T-cell (primary cell): Measurements from ENCODE around the gene PRKCI. TPM values are rescaled to one million over a fixed set of nuclear protein-coding genes. Genes with fewer than 3 reads are reported as not detected.
A peak's percentile ranks its signal among the peaks of the same experiment; 100 is the strongest.
"Not testable (repeated sequence)": the region's sequence is repeated elsewhere in the genome, so short reads cannot be mapped to it uniquely, and the experiment has no call there.

ENCODE experiments used
- ATAC-seq, 4 experiments: fragments of 200-7000 bp in 3 of 4; fragments of 150-1000 bp in 1 of 4; cut with Tn5 transposase; replicated peaks in 1 of 4; 1 replicate in 3 of 4; 2 replicates in 1 of 4; pipeline ENCODE4 v1.10.0; 2021; ENCODE audit warnings: moderate library complexity in 3 of 4, mild to moderate bottlenecking in 2 of 4, moderate number of reproducible peaks in 1 of 4
- CTCF ChIA-PET, 2 donors: fragments of 300-600 bp; sonication (Branson Sonifier 250); formaldehyde crosslinking; loops; one replicate each; lab custom pipeline; 2022; ENCODE audit warnings: antibody characterized with exemption in 2 of 2; lab: Charles Lee
- POLR2A ChIA-PET, 2 donors: fragments of 300-600 bp; sonication (Branson Sonifier 250); formaldehyde crosslinking; loops; one replicate each; lab custom pipeline; 2022; ENCODE audit warnings: antibody characterized with exemption in 2 of 2; lab: Charles Lee
- DNase-seq, 35 experiments: peaks; one replicate each; pipeline versions ENCODE4 v3.0.0 to v3.0.0-alpha.2; 2013 to 2023
- H3K27ac ChIP-seq: one replicate; pipeline ENCODE4 v1.5.1; 2013; ENCODE audit warnings: low read length
- H3K27me3 ChIP-seq, 2 experiments: replicated peaks in 1 of 2; 1 replicate in 1 of 2; 2 replicates in 1 of 2; pipeline versions ENCODE4 v1.6.1 to v1.7.0; 2013; ENCODE audit warnings: low read length in 1 of 2, mixed read lengths in 1 of 2; ENCODE audit not compliant: control insufficient read depth in 2 of 2, insufficient read depth in 2 of 2; ENCODE audit errors: extremely low read depth in 1 of 2
- H3K36me3 ChIP-seq, 2 donors: 1 replicate in 1 of 2; 2 replicates in 1 of 2; pipeline versions ENCODE4 v1.6.1 to v1.7.0; 2013; ENCODE audit warnings: low read length in 1 of 2; ENCODE audit not compliant: control insufficient read depth in 2 of 2, insufficient read depth in 1 of 2; ENCODE audit errors: extremely low read depth in 1 of 2
- H3K4me1 ChIP-seq, 2 experiments: 1 replicate in 1 of 2; 2 replicates in 1 of 2; pipeline versions ENCODE4 v1.6.1 to v1.7.0; 2013; ENCODE audit warnings: low read length in 2 of 2, mixed read lengths in 1 of 2; ENCODE audit not compliant: insufficient read depth in 2 of 2, control insufficient read depth in 1 of 2; ENCODE audit errors: extremely low read depth in 1 of 2
- H3K4me3 ChIP-seq, 2 donors: 1 replicate in 1 of 2; 2 replicates in 1 of 2; pipeline versions ENCODE4 v1.5.1 to v1.7.0; 2013; ENCODE audit warnings: mild to moderate bottlenecking in 2 of 2, low read length in 1 of 2, moderate library complexity in 1 of 2; ENCODE audit not compliant: control insufficient read depth in 1 of 2; ENCODE audit errors: extremely low read depth in 1 of 2
- H3K9me3 ChIP-seq: 2 replicates; pipeline ENCODE4 v1.7.0; 2013
- H3K27ac Mint-ChIP-seq, 2 donors: one replicate each; pipeline ENCODE4 v1.8.0; 2020 to 2021; ENCODE audit warnings: mild to moderate bottlenecking in 2 of 2, mixed read lengths in 2 of 2
- H3K27me3 Mint-ChIP-seq, 2 donors: one replicate each; pipeline ENCODE4 v1.8.0; 2021 to 2022; ENCODE audit warnings: mixed read lengths in 2 of 2
- H3K36me3 Mint-ChIP-seq: one replicate; pipeline ENCODE4 v1.8.0; 2021; ENCODE audit warnings: mixed read lengths
- H3K4me1 Mint-ChIP-seq, 3 donors: one replicate each; pipeline ENCODE4 v1.8.0; 2020 to 2022; ENCODE audit warnings: mixed read lengths in 3 of 3, mild to moderate bottlenecking in 1 of 3
- H3K4me3 Mint-ChIP-seq, 3 donors: one replicate each; pipeline ENCODE4 v1.8.0; 2020 to 2022; ENCODE audit warnings: mild to moderate bottlenecking in 3 of 3, mixed read lengths in 3 of 3, moderate library complexity in 3 of 3
- H3K9me3 Mint-ChIP-seq, 3 donors: one replicate each; pipeline ENCODE4 v1.8.0; 2020 to 2022; ENCODE audit warnings: mixed read lengths in 3 of 3
- WGBS: methylation state at CpG from one replicate; pipeline ENCODE4 v1.1.5; 2013; ENCODE audit warnings: missing lambda C conversion rate; ENCODE audit not compliant: insufficient coverage; 5-methylcytosine and 5-hydroxymethylcytosine counted together
- total RNA-seq, 35 experiments: library from RNA in 6 of 35; stranded (reverse) in 6 of 35; fragments of 120-200 nt in 1 of 35; gene quantifications; one replicate each; pipeline versions ENCODE4 v1.2.1 to v1.2.4 and lab custom pipeline; 2013 to 2026

Gene PRKCI
- total RNA-seq, 5 donors from 2014 or later (not counting 1 experiment from before 2014, with no cell fraction given): 17.1 to 26.3 (median 23.9) TPM

GRCh38 chr3:170189398-170190256, 32.6 kb upstream of the PRKCI start:
- peaks cover 0 to 2% of the 10 kb centered on the region in 2 experiments for H3K27me3 ChIP-seq
- no peak overlapping the region for H3K4me3 Mint-ChIP-seq
- no peaks in the 10 kb centered on the region for H3K9me3 ChIP-seq
- no peak overlapping the region for H3K27ac ChIP-seq
- ChIA-PET POLR2A (interaction anchor here in 1 of 2 donors (0.6 kb wide), 1 partner anchor 50 kb away, joined by 6 read pairs; no protein-coding TSS in a partner anchor), CTCF (interaction anchor here (0.8 to 1.2 kb wide), 4 partner anchors 9 to 622 kb away, joined by 3 to 4 read pairs (median 3); no protein-coding TSS in a partner anchor)
- H3K27me3 Mint-ChIP-seq: no peaks in the 10 kb centered on the region
- no peaks in the 10 kb centered on the region for H3K36me3 ChIP-seq
- no peaks in the 10 kb centered on the region for H3K9me3 Mint-ChIP-seq
- DNase-seq: no peak
- H3K27ac Mint-ChIP-seq: no peak overlapping the region
- H3K4me1 Mint-ChIP-seq: peaks cover 7 to 10% (median 8%) of the 10 kb centered on the region in 3 donors
- H3K36me3 Mint-ChIP-seq: no peaks in the 10 kb centered on the region
- H3K4me3 ChIP-seq: no peak overlapping the region
- ATAC-seq: peak in 2 of 4 experiments; percentile 40 to 54
- peaks cover 0 to 9% of the 10 kb centered on the region in 2 experiments for H3K4me1 ChIP-seq
- 88% methylated on average over 3 of the region's 4 CpGs for WGBS

- H3K4me1 ChIP-seq, CTCF ChIA-PET, H3K27ac Mint-ChIP-seq, H3K36me3 ChIP-seq, POLR2A ChIA-PET, H3K36me3 Mint-ChIP-seq, H3K4me3 Mint-ChIP-seq, H3K4me3 ChIP-seq, H3K27ac ChIP-seq, H3K9me3 ChIP-seq, H3K27me3 ChIP-seq, ATAC-seq, H3K4me1 Mint-ChIP-seq, DNase-seq, H3K9me3 Mint-ChIP-seq: not testable (repeated sequence)
- no CpG with 5 or more reads among the region's 3 CpGs for WGBS
- peaks cover 7 to 10% of the 10 kb centered on the region in 2 donors for H3K27me3 Mint-ChIP-seq
Observed at GRCh38 chr3:170195759-170196158, 26.5 kb upstream of the PRKCI start.

- Histone ChIP-seq H3K27ac (no peak overlapping the region), H3K4me1 (no peaks in the 10 kb centered on the region), H3K4me3 (no peak overlapping the region), H3K36me3 (no peaks in the 10 kb centered on the region), H3K9me3 (no peaks in the 10 kb centered on the region), H3K27me3 (peaks cover 0 to 6% of the 10 kb centered on the region in 2 experiments)
- Mint-ChIP-seq H3K27me3 (peaks cover 7 to 10% of the 10 kb centered on the region in 2 donors), H3K36me3 (no peaks in the 10 kb centered on the region), H3K4me1 (no peaks in the 10 kb centered on the region), H3K4me3 (no peak overlapping the region), H3K27ac (no peak overlapping the region), H3K9me3 (no peaks in the 10 kb centered on the region)
- no peak for DNase-seq
- ATAC-seq: no peak
- WGBS: no CpG with 5 or more reads among the region's 3 CpGs
- CTCF ChIA-PET: no interaction called here
- POLR2A ChIA-PET: interaction anchor here in 1 of 2 donors (0.6 kb wide), 1 partner anchor 524 kb away, joined by 4 read pairs; no protein-coding TSS in a partner anchor
Observed at GRCh38 chr3:170196833-170197232, 25.4 kb upstream of the PRKCI start.

GRCh38 chr3:170200987-170201386, 21.2 kb upstream of the PRKCI start:
- Histone ChIP-seq H3K4me3 (no peak overlapping the region), H3K36me3 (no peaks in the 10 kb centered on the region), H3K4me1 (no peaks in the 10 kb centered on the region), H3K27me3 (peaks cover 0 to 21% of the 10 kb centered on the region in 2 experiments), H3K9me3 (no peaks in the 10 kb centered on the region), H3K27ac (no peak overlapping the region)
- Mint-ChIP-seq H3K27me3 (peaks cover 13 to 23% of the 10 kb centered on the region in 2 donors), H3K4me3 (no peak overlapping the region), H3K4me1 (no peaks in the 10 kb centered on the region), H3K9me3 (no peaks in the 10 kb centered on the region), H3K27ac (no peak overlapping the region), H3K36me3 (no peaks in the 10 kb centered on the region)
- ChIA-PET POLR2A (interaction anchor here (0.6 to 0.7 kb wide), 2 partner anchors 193 to 195 kb away, joined by 3 to 6 read pairs; no protein-coding TSS in a partner anchor), CTCF (interaction anchor here in 1 of 2 donors (0.7 kb wide), 1 partner anchor 208 kb away, joined by 4 read pairs; no protein-coding TSS in a partner anchor)
- ATAC-seq (no peak), DNase-seq (no peak)

GRCh38 chr3:170201527-170201926, 20.7 kb upstream of the PRKCI start:
- ChIA-PET CTCF (interaction anchor here (0.6 to 0.7 kb wide), 3 partner anchors 39 to 207 kb away, joined by 3 to 4 read pairs (median 4); no protein-coding TSS in a partner anchor), POLR2A (interaction anchor here (0.6 to 0.7 kb wide), 2 partner anchors 193 to 195 kb away, joined by 3 to 6 read pairs; no protein-coding TSS in a partner anchor)
- Mint-ChIP-seq H3K9me3 (no peaks in the 10 kb centered on the region), H3K27ac (no peak overlapping the region), H3K4me3 (no peak overlapping the region), H3K36me3 (no peaks in the 10 kb centered on the region), H3K4me1 (no peaks in the 10 kb centered on the region), H3K27me3 (peaks cover 16 to 27% of the 10 kb centered on the region in 2 donors)
- DNase-seq (no peak), ATAC-seq (no peak)
- WGBS: 87% methylated on average over 3 of the region's 5 CpGs
- no peaks in the 10 kb centered on the region for H3K36me3 ChIP-seq
- no peaks in the 10 kb centered on the region for H3K9me3 ChIP-seq
- no peak overlapping the region for H3K27ac ChIP-seq
- no peaks in the 10 kb centered on the region for H3K4me1 ChIP-seq
- no peak overlapping the region for H3K4me3 ChIP-seq
- H3K27me3 ChIP-seq: peaks cover 0 to 25% of the 10 kb centered on the region in 2 experiments

- no peak overlapping the region for H3K4me3 ChIP-seq
- WGBS: no CpG with 5 or more reads among the region's 4 CpGs
- H3K27ac Mint-ChIP-seq: no peak overlapping the region
- CTCF ChIA-PET: no interaction called here
- peaks cover 16 to 27% of the 10 kb centered on the region in 2 donors for H3K27me3 Mint-ChIP-seq
- H3K36me3 ChIP-seq: no peaks in the 10 kb centered on the region
- POLR2A ChIA-PET: no interaction called here
- no peaks in the 10 kb centered on the region for H3K9me3 ChIP-seq
- no peaks in the 10 kb centered on the region for H3K9me3 Mint-ChIP-seq
- ATAC-seq: no peak
- H3K36me3 Mint-ChIP-seq: no peaks in the 10 kb centered on the region
- H3K4me1 ChIP-seq: no peaks in the 10 kb centered on the region
- H3K27me3 ChIP-seq: peaks cover 0 to 27% of the 10 kb centered on the region in 2 experiments
- no peaks in the 10 kb centered on the region for H3K4me1 Mint-ChIP-seq
- H3K27ac ChIP-seq: no peak overlapping the region
- H3K4me3 Mint-ChIP-seq: no peak overlapping the region
- DNase-seq: no peak
Observed at GRCh38 chr3:170203457-170203856, 18.8 kb upstream of the PRKCI start.
